ENCODE data around the gene TEDDM1. TPM values are rescaled to one million over a fixed set of nuclear protein-coding genes. Genes with fewer than 3 reads are reported as not detected.
"Not testable (repeated sequence)": the region's sequence is repeated elsewhere in the genome, so short reads cannot be mapped to it uniquely, and the experiment has no call there.

The TEDDM1 gene
- polyA plus RNA-seq, 1 of the 3 experiments (the other 2 are of a cell fraction) = not detected

DNA sequence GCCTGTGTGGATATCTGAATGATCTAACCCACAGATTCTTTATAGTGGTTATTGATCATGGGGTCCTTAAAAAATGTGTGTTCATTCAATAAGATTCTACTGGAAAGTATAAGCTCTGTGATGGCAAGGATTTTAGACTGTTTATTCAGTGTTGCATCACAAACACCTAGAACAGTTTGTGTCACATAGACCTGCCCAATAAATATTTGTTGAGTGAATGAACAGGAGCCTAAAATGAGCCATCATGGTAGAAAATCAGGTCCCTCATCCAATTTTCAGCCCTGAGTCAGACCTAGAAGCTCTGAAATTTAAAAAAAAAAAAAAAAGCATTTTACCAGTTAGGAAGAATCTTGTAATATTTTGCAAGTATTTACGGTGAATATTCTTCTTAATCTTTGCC, 47.2 kb upstream of the TEDDM1 start:
- no peaks in the 10 kb centered on the region for H3F3A ChIP-seq (replicated peaks; ENCODE audit: insufficient read depth)
- no peak for TF ChIP-seq TCF12 (IDR thresholded peaks at IDR 0.05)
- no peak overlapping the region for H3K9ac ChIP-seq
- H3K4me1 ChIP-seq (ENCODE audit: control insufficient read depth in 1 of 2, insufficient read depth in 2 of 2, low read depth in 1 of 2, low read length in 1 of 2) = no peaks in the 10 kb centered on the region
- no peaks in the 10 kb centered on the region for H3K79me2 ChIP-seq (ENCODE audit: insufficient read depth)
- H2AFZ ChIP-seq (ENCODE audit: low read depth) = no peak overlapping the region
- no peaks in the 10 kb centered on the region for H4K20me1 ChIP-seq (ENCODE audit: insufficient read depth)
- WGBS (ENCODE audit: low lambda C conversion rate) = 52% methylated on average over 1 of the region's 1 CpG
- no peaks in the 10 kb centered on the region for H3K9me3 ChIP-seq
- H3K36me3 ChIP-seq (replicated peaks in 1 of 2; ENCODE audit: control insufficient read depth in 1 of 2, insufficient read depth in 2 of 2, low read length in 1 of 2) = no peaks in the 10 kb centered on the region
- ChIA-PET POLR2A (no interaction called here), CTCF (interaction anchor here (0.6 to 3.2 kb wide), 3 partner anchors 15 to 336 kb away, joined by 3 to 15 read pairs (median 3); no protein-coding TSS in a partner anchor)
- no peaks in the 10 kb centered on the region for H3K27me3 ChIP-seq (ENCODE audit: insufficient read depth)
- no peak overlapping the region for H3K4me2 ChIP-seq
- DNase-seq = no peak
- H3K4me3 ChIP-seq (ENCODE audit: low read depth in 2 of 2, low read length in 1 of 2) = no peak overlapping the region
- no peak overlapping the region for H3K27ac ChIP-seq (ENCODE audit: low read depth in 2 of 2, low read length in 1 of 2)
- H3K9me2 ChIP-seq = no peaks in the 10 kb centered on the region

DNA sequence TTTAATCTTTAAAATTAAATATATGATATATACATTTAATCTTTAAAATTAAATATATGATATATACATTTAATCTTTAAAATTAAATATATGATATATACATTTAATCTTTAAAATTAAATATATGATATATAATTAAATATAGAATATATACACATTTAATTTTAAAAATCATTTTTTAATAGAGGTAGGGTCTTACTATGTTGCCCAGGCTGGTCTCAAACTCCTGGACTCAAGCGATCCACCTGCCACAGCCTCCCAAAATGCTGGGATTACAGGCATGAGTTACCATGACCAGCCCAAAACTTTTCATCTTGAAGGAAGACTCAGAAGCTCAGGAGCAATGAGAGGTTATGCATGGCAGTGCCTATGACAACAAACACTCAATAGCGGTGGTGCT, 46.7 kb upstream of the TEDDM1 start:
- H3K27ac ChIP-seq (ENCODE audit: low read depth in 2 of 2, low read length in 1 of 2); DNase-seq; H3K36me3 ChIP-seq (replicated peaks in 1 of 2; ENCODE audit: control insufficient read depth in 1 of 2, insufficient read depth in 2 of 2, low read length in 1 of 2); H3K9me3 ChIP-seq; POLR2A ChIA-PET; H3K27me3 ChIP-seq (ENCODE audit: insufficient read depth); H3K4me3 ChIP-seq (ENCODE audit: low read depth in 2 of 2, low read length in 1 of 2); H3K9me2 ChIP-seq; H3K4me1 ChIP-seq (ENCODE audit: control insufficient read depth in 1 of 2, insufficient read depth in 2 of 2, low read depth in 1 of 2, low read length in 1 of 2); H3K79me2 ChIP-seq (ENCODE audit: insufficient read depth); H3F3A ChIP-seq (replicated peaks; ENCODE audit: insufficient read depth); H3K4me2 ChIP-seq; H3K9ac ChIP-seq; H2AFZ ChIP-seq (ENCODE audit: low read depth); H4K20me1 ChIP-seq (ENCODE audit: insufficient read depth): not testable (repeated sequence)
- CTCF ChIA-PET = interaction anchor here (0.6 to 3.2 kb wide), 3 partner anchors 15 to 337 kb away, joined by 3 to 15 read pairs (median 3); no protein-coding TSS in a partner anchor
- WGBS (ENCODE audit: low lambda C conversion rate) = 78% methylated on average over 2 of the region's 2 CpGs

DNA sequence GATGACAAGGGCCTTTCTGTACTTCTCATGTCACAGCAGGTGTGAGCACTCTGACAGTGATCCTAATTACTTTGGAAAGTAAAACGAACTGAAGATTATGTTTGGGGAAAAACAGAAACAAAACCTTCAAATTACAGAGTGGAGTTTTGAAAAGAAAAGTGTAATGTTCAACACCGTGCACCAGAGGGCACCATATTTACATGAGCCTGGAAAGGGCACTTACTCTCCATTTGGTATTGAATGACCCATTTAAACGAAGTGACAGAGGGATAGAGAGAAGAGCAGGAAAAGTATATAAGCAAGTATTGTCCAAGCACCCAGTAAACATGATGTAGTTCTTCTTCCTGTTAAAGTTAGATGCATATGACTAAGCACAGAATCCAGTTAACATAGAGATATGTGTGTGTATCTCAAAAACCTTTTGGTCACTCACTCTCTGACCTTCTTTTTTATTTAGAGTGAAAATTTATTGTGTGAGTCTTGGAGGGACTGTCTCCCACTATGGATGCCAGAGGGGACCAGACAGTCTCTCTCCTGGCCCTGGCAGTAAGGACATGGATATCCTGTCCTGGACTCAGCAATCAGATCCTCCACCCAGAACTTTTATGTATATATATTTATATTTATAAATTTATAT, 45.7 kb upstream of the TEDDM1 start:
- DNase-seq = peak; percentile 66
- Histone ChIP-seq H3K9ac (no peak overlapping the region), H4K20me1 (ENCODE audit: insufficient read depth) (no peaks in the 10 kb centered on the region), H3K4me1 (ENCODE audit: control insufficient read depth in 1 of 2, insufficient read depth in 2 of 2, low read depth in 1 of 2, low read length in 1 of 2) (no peaks in the 10 kb centered on the region), H3K27ac (ENCODE audit: low read depth in 2 of 2, low read length in 1 of 2) (no peak overlapping the region), H2AFZ (ENCODE audit: low read depth) (no peak overlapping the region), H3K9me2 (no peaks in the 10 kb centered on the region), H3K36me3 (replicated peaks in 1 of 2; ENCODE audit: control insufficient read depth in 1 of 2, insufficient read depth in 2 of 2, low read length in 1 of 2) (no peaks in the 10 kb centered on the region), H3K27me3 (ENCODE audit: insufficient read depth) (no peaks in the 10 kb centered on the region), H3K9me3 (no peaks in the 10 kb centered on the region), H3K79me2 (ENCODE audit: insufficient read depth) (no peaks in the 10 kb centered on the region), H3K4me2 (no peak overlapping the region), H3F3A (replicated peaks; ENCODE audit: insufficient read depth) (no peaks in the 10 kb centered on the region), H3K4me3 (ENCODE audit: low read depth in 2 of 2, low read length in 1 of 2) (no peak overlapping the region; a peak in 1 of 4 replicates)
- ChIA-PET POLR2A (no interaction called here), CTCF (no interaction called here)
- TF ChIP-seq, protein P1, sequence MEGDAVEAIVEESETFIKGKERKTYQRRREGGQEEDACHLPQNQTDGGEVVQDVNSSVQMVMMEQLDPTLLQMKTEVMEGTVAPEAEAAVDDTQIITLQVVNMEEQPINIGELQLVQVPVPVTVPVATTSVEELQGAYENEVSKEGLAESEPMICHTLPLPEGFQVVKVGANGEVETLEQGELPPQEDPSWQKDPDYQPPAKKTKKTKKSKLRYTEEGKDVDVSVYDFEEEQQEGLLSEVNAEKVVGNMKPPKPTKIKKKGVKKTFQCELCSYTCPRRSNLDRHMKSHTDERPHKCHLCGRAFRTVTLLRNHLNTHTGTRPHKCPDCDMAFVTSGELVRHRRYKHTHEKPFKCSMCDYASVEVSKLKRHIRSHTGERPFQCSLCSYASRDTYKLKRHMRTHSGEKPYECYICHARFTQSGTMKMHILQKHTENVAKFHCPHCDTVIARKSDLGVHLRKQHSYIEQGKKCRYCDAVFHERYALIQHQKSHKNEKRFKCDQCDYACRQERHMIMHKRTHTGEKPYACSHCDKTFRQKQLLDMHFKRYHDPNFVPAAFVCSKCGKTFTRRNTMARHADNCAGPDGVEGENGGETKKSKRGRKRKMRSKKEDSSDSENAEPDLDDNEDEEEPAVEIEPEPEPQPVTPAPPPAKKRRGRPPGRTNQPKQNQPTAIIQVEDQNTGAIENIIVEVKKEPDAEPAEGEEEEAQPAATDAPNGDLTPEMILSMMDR (IDR thresholded peaks at IDR 0.05) = peak; percentile 70
- TF ChIP-seq SMC3 (IDR thresholded peaks at IDR 0.05; ENCODE audit: low read depth, low read length) (peak; percentile 57), RAD21 (IDR thresholded peaks at IDR 0.05; ENCODE audit: low read length) (peak; percentile 79)
- TF ChIP-seq, protein P2, sequence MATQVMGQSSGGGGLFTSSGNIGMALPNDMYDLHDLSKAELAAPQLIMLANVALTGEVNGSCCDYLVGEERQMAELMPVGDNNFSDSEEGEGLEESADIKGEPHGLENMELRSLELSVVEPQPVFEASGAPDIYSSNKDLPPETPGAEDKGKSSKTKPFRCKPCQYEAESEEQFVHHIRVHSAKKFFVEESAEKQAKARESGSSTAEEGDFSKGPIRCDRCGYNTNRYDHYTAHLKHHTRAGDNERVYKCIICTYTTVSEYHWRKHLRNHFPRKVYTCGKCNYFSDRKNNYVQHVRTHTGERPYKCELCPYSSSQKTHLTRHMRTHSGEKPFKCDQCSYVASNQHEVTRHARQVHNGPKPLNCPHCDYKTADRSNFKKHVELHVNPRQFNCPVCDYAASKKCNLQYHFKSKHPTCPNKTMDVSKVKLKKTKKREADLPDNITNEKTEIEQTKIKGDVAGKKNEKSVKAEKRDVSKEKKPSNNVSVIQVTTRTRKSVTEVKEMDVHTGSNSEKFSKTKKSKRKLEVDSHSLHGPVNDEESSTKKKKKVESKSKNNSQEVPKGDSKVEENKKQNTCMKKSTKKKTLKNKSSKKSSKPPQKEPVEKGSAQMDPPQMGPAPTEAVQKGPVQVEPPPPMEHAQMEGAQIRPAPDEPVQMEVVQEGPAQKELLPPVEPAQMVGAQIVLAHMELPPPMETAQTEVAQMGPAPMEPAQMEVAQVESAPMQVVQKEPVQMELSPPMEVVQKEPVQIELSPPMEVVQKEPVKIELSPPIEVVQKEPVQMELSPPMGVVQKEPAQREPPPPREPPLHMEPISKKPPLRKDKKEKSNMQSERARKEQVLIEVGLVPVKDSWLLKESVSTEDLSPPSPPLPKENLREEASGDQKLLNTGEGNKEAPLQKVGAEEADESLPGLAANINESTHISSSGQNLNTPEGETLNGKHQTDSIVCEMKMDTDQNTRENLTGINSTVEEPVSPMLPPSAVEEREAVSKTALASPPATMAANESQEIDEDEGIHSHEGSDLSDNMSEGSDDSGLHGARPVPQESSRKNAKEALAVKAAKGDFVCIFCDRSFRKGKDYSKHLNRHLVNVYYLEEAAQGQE (IDR thresholded peaks at IDR 0.05; ENCODE audit: low read depth, low read length) = no peak
- WGBS (ENCODE audit: low lambda C conversion rate) = 13% methylated on average over 3 of the region's 3 CpGs
